HCT116 (cell line): Measurements from ENCODE around the gene PODNL1. TPM values are rescaled to one million over a fixed set of nuclear protein-coding genes. Genes with fewer than 3 reads are reported as not detected.

ENCODE experiments used
- ATAC-seq: fragments of 200-7000 bp; cut with Tn5 transposase; 2 replicates; pipeline ENCODE4 v1.9.1; 2020; ENCODE audit warnings: mild to moderate bottlenecking, moderate library complexity
- BruUV-seq: library from RNA; stranded (reverse); fragments of 400-500 nt; replicated peaks from 2 replicates; lab custom pipeline; 2021; lab: Mats Ljungman, UMichigan
- CTCF ChIA-PET: fragments of 300-600 bp; sonication (Branson Sonifier 250); formaldehyde crosslinking; loops from one replicate; lab custom pipeline; 2021; ENCODE audit warnings: antibody characterized with exemption; lab: Charles Lee
- POLR2A ChIA-PET: fragments of 300-600, 350-600 bp; sonication (Branson Sonifier 250); formaldehyde crosslinking; loops from one replicate; lab custom pipeline; 2021; ENCODE audit warnings: antibody characterized with exemption; lab: Charles Lee
- RAD21 ChIA-PET, 2 experiments: fragments of 300-600 bp; sonication (Branson Sonifier 250); formaldehyde crosslinking; loops; one replicate each; lab custom pipeline; 2023; ENCODE audit warnings: low total read pairs in 2 of 2; ENCODE audit not compliant: uncharacterized antibody in 2 of 2, unreplicated experiment in 2 of 2, low non-redundant PET in 1 of 2; lab: Charles Lee
- DNase-seq: peaks from one replicate; pipeline ENCODE4 v3.0.0-alpha.2; 2010; ENCODE audit warnings: low read depth, low spot score
- H2AFZ ChIP-seq: fragments of 200-600 bp; shearing (Covaris generic), sonication (generic); 2 replicates; pipeline ENCODE4 v1.6.1; 2017; ENCODE audit warnings: low read depth, mixed run types, mixed read lengths, antibody characterized with exemption, low read length; ENCODE audit not compliant: poor library complexity, severe bottlenecking
- H3K27ac ChIP-seq: 2 replicates; pipeline ENCODE4 v1.5.1; 2012; ENCODE audit warnings: low read depth, low read length
- H3K27me3 ChIP-seq: fragments of 200-600 bp; sonication (generic); 2 replicates; pipeline ENCODE4 v1.6.1; 2016; ENCODE audit warnings: mixed run types, low read length, mixed read lengths; ENCODE audit not compliant: insufficient read depth
- H3K36me3 ChIP-seq, 2 experiments: fragments of 200-500 bp in 1 of 2; fragments of 200-600 bp in 1 of 2; sonication (Bioruptor generic) in 1 of 2; sonication (generic) in 1 of 2; 2 replicates each; pipeline versions ENCODE4 v1.5.1 to v1.6.1; 2014 to 2016; ENCODE audit warnings: low read length in 2 of 2, inconsistent platforms in 1 of 2, mixed read lengths in 1 of 2, mixed run types in 1 of 2; ENCODE audit not compliant: insufficient read depth in 2 of 2, control insufficient read depth in 1 of 2
- H3K4me1 ChIP-seq, 2 experiments: fragments of 200-600 bp in 1 of 2; sonication (generic) in 1 of 2; 2 replicates each; pipeline versions ENCODE4 v1.5.1 to v1.6.1; 2012 to 2017; ENCODE audit warnings: low read length in 2 of 2, inconsistent platforms in 1 of 2, mild to moderate bottlenecking in 1 of 2, mixed read lengths in 1 of 2, mixed run types in 1 of 2, moderate library complexity in 1 of 2; ENCODE audit not compliant: insufficient read depth in 2 of 2, control insufficient read depth in 1 of 2
- H3K4me2 ChIP-seq: fragments of 200-600 bp; sonication (generic); 2 replicates; pipeline ENCODE4 v1.6.1; 2017; ENCODE audit warnings: mixed run types, low read length, mixed read lengths
- H3K4me3 ChIP-seq, 2 experiments: fragments of 200-600 bp in 1 of 2; sonication (generic) in 1 of 2; replicated peaks in 1 of 2; 2 replicates each; pipeline ENCODE4 v1.5.1; 2011 to 2016; ENCODE audit warnings: low read length in 2 of 2, control low read depth in 1 of 2, low read depth in 1 of 2, mild to moderate bottlenecking in 1 of 2, mixed read lengths in 1 of 2, mixed run types in 1 of 2
- H3K79me2 ChIP-seq: fragments of 200-600 bp; sonication (generic); 2 replicates; pipeline ENCODE4 v1.6.1; 2017; ENCODE audit warnings: mild to moderate bottlenecking, mixed run types, low read length, moderate library complexity, mixed read lengths; ENCODE audit not compliant: insufficient read depth
- H3K9ac ChIP-seq: fragments of 200-600 bp; sonication (generic); 2 replicates; pipeline ENCODE4 v1.6.1; 2016; ENCODE audit warnings: low read length, mixed read lengths
- H3K9me2 ChIP-seq: fragments of 200-600 bp; sonication (generic), shearing (Covaris generic); 2 replicates; pipeline ENCODE4 v1.6.1; 2017; ENCODE audit warnings: mixed run types, mild to moderate bottlenecking, moderate library complexity; ENCODE audit not compliant: insufficient read depth
- H3K9me3 ChIP-seq, 2 experiments: fragments of 200-500 bp in 1 of 2; fragments of 200-600 bp in 1 of 2; sonication (Bioruptor generic) in 1 of 2; sonication (generic) in 1 of 2; 2 replicates each; pipeline ENCODE4 v1.6.1; 2014 to 2017; ENCODE audit warnings: low read length in 2 of 2, mixed read lengths in 2 of 2, inconsistent platforms in 1 of 2, low read depth in 1 of 2, mild to moderate bottlenecking in 1 of 2, mixed run types in 1 of 2, moderate library complexity in 1 of 2; ENCODE audit not compliant: control insufficient read depth in 1 of 2, insufficient read depth in 1 of 2
- H4K20me1 ChIP-seq: fragments of 200-600 bp; sonication (generic), shearing (Covaris generic); 2 replicates; pipeline ENCODE4 v1.6.1; 2017; ENCODE audit warnings: mixed run types, mild to moderate bottlenecking, moderate library complexity; ENCODE audit not compliant: insufficient read depth
- CBX3 ChIP-seq: IDR thresholded peaks from 2 replicates; pipeline ENCODE4 v1.6.1; 2012; ENCODE audit warnings: low read depth
- EGR1 ChIP-seq: IDR thresholded peaks from 2 replicates; pipeline ENCODE4 v1.6.1; 2012; ENCODE audit warnings: low read depth
- ELF1 ChIP-seq: IDR thresholded peaks from 2 replicates; pipeline ENCODE4 v1.6.1; 2012; ENCODE audit warnings: low read depth, borderline replicate concordance
- EZH2 ChIP-seq: fragments of 200-600 bp; sonication (generic); IDR thresholded peaks from 2 replicates; pipeline ENCODE4 v1.6.1; 2017; ENCODE audit warnings: antibody characterized with exemption, mixed run types
- EZH2phosphoT487 ChIP-seq: fragments of 200-600 bp; IDR thresholded peaks from 2 replicates; pipeline ENCODE4 v1.6.1; 2018; ENCODE audit warnings: antibody characterized with exemption, borderline replicate concordance
- POLR2A ChIP-seq: IDR thresholded peaks from 2 replicates; pipeline ENCODE4 v1.7.0; 2011; ENCODE audit warnings: borderline replicate concordance; ENCODE audit not compliant: insufficient read depth, insufficient read length; ENCODE audit errors: extremely low read depth
- POLR2AphosphoS5 ChIP-seq: IDR thresholded peaks from 2 replicates; pipeline ENCODE4 v1.6.1; 2011; ENCODE audit warnings: mild to moderate bottlenecking, low read depth, low read length, moderate library complexity
- TCF7L2 ChIP-seq: IDR thresholded peaks from 2 replicates; pipeline ENCODE4 v1.7.0; 2011; ENCODE audit warnings: borderline replicate concordance, inconsistent platforms; ENCODE audit not compliant: insufficient read depth, insufficient read length; ENCODE audit errors: extremely low read depth
- YY1 ChIP-seq: IDR thresholded peaks from 2 replicates; pipeline ENCODE4 v1.6.1; 2011; ENCODE audit warnings: low read length, low read depth, moderate library complexity, mild to moderate bottlenecking; ENCODE audit not compliant: insufficient replicate concordance; ENCODE audit errors: extremely low read depth
- intact Hi-C: fragments of 100-400 bp; cut with micrococcal nuclease; formaldehyde crosslinking; loops from 2 replicates; pipeline ENCODE4 v1.10.0; 2022
- total RNA-seq: library from RNA; stranded (reverse); gene quantifications from one replicate; pipeline ENCODE4 v1.2.1, GENCODE V29; 2021; ENCODE audit not compliant: unreplicated experiment
- TF ChIP-seq, protein P1 (sequence below), 3 experiments: fragments of 200-600 bp in 1 of 3; sonication (generic) in 1 of 3; IDR thresholded peaks in 2 of 3; conservative IDR thresholded peaks in 1 of 3; 2 replicates each; pipeline ENCODE4 v1.5.1; 2012 to 2017; ENCODE audit warnings: low read depth in 2 of 3, low read length in 2 of 3, antibody characterized with exemption in 1 of 3, borderline replicate concordance in 1 of 3, control low read depth in 1 of 3, mild to moderate bottlenecking in 1 of 3, mixed read lengths in 1 of 3, mixed run types in 1 of 3, moderate library complexity in 1 of 3; ENCODE audit not compliant: insufficient read depth in 1 of 3
- TF ChIP-seq, protein P2 (sequence below): IDR thresholded peaks from 2 replicates; pipeline ENCODE4 v1.6.1; 2011; ENCODE audit warnings: mild to moderate bottlenecking, low read length, moderate library complexity; ENCODE audit not compliant: insufficient replicate concordance; ENCODE audit errors: extremely low read depth
- TF ChIP-seq, protein P3 (sequence below): IDR thresholded peaks from 2 replicates; pipeline ENCODE4 v1.6.1; 2012

Gene PODNL1
- total RNA-seq, 1 experiment from 2014 or later: 0.71 TPM

DNA sequence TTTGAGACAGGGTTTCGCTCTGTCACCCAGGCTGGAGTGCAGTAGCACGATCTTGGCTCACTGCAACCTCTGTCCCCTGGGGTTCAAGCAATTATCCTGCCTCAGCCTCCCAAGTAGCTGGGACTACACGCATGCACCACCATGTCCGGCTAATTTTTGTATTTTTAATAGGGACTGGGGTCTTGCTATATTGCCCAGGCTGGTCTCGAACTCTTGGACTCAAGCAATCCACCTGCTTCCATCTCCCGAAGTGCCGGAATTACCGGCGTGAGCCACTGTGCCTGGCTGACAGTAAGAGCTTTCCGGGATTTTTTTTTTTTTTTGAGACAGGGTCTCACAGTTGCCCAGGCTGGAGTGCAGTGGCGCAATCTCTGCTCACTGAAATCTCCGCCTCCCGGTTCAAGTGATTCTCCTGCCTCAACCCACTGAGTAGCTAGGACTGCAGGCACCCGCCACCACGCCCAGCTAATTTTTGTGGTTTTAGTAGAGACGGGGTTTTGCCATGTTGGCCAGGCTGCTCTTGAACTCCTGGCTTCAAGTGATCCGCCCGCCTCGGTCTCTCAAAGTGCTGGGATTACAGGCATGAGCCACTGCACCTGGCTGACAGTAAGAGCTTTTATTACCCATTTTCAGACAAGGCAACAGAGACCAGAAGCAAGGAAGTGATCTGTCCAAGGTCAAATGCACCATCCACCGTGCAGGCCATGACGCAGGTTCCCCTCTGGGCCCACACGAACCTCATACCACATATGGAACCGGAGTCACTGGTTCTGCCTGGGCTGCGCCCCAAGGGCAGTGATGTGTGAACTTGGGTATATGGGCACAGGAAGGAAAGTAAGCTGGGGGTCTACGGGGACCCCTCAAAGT, 46.9 kb upstream of the PODNL1 start:
- CTCF ChIA-PET: no interaction called here
- RAD21 ChIA-PET: no interaction called here
- H3K27me3 ChIP-seq: no peaks in the 10 kb centered on the region
- no peak overlapping the region for H3K9ac ChIP-seq
- ATAC-seq: no peak
- no peak overlapping the region for H3K27ac ChIP-seq
- H3K4me2 ChIP-seq: no peak overlapping the region
- no peaks in the 10 kb centered on the region for H3K79me2 ChIP-seq
- no peaks in the 10 kb centered on the region; a peak in 1 of 4 replicates for H3K36me3 ChIP-seq
- no peaks in the 10 kb centered on the region for H3K9me2 ChIP-seq
- TF ChIP-seq ELF1 (no peak), CBX3 (no peak), POLR2AphosphoS5 (no peak), EZH2phosphoT487 (no peak), EGR1 (no peak), TCF7L2 (no peak), POLR2A (no peak), YY1 (no peak), EZH2 (no peak)
- TF ChIP-seq, protein P1, sequence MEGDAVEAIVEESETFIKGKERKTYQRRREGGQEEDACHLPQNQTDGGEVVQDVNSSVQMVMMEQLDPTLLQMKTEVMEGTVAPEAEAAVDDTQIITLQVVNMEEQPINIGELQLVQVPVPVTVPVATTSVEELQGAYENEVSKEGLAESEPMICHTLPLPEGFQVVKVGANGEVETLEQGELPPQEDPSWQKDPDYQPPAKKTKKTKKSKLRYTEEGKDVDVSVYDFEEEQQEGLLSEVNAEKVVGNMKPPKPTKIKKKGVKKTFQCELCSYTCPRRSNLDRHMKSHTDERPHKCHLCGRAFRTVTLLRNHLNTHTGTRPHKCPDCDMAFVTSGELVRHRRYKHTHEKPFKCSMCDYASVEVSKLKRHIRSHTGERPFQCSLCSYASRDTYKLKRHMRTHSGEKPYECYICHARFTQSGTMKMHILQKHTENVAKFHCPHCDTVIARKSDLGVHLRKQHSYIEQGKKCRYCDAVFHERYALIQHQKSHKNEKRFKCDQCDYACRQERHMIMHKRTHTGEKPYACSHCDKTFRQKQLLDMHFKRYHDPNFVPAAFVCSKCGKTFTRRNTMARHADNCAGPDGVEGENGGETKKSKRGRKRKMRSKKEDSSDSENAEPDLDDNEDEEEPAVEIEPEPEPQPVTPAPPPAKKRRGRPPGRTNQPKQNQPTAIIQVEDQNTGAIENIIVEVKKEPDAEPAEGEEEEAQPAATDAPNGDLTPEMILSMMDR (IDR thresholded peaks at IDR 0.05 in 2 of 3, conservative IDR thresholded peaks at IDR 0.05 in 1 of 3; ENCODE audit: borderline replicate concordance in 1 of 3, insufficient read depth in 1 of 3, low read depth in 2 of 3, low read length in 2 of 3): no peak
- TF ChIP-seq, protein P2, sequence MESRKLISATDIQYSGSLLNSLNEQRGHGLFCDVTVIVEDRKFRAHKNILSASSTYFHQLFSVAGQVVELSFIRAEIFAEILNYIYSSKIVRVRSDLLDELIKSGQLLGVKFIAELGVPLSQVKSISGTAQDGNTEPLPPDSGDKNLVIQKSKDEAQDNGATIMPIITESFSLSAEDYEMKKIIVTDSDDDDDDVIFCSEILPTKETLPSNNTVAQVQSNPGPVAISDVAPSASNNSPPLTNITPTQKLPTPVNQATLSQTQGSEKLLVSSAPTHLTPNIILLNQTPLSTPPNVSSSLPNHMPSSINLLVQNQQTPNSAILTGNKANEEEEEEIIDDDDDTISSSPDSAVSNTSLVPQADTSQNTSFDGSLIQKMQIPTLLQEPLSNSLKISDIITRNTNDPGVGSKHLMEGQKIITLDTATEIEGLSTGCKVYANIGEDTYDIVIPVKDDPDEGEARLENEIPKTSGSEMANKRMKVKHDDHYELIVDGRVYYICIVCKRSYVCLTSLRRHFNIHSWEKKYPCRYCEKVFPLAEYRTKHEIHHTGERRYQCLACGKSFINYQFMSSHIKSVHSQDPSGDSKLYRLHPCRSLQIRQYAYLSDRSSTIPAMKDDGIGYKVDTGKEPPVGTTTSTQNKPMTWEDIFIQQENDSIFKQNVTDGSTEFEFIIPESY: no peak
- TF ChIP-seq, protein P3, sequence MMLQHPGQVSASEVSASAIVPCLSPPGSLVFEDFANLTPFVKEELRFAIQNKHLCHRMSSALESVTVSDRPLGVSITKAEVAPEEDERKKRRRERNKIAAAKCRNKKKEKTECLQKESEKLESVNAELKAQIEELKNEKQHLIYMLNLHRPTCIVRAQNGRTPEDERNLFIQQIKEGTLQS: no peak
- BruUV-seq: no TSS peak
- no peak for DNase-seq
- no peak overlapping the region for H3K4me3 ChIP-seq
- no peaks in the 10 kb centered on the region for H4K20me1 ChIP-seq
- peaks cover 8 to 12% of the 10 kb centered on the region in 2 experiments; a peak in 3 of 4 replicates for H3K4me1 ChIP-seq
- POLR2A ChIA-PET: no interaction called here
- intact Hi-C loops: no loop called here
- no peak overlapping the region for H2AFZ ChIP-seq
- H3K9me3 ChIP-seq: no peaks in the 10 kb centered on the region
